Mucosa of descending colon (tissue), 3 donors: ENCODE measurements around the gene GMPPA. TPM values are rescaled to one million over a fixed set of nuclear protein-coding genes. Genes with fewer than 3 reads are reported as not detected.
A peak's percentile ranks its signal among the peaks of the same experiment; 100 is the strongest.

Experiments used
- ATAC-seq: fragments of 200-7000 bp; cut with Tn5 transposase; one replicate; pipeline ENCODE4 v1.9.1; 2020; ENCODE audit warnings: mild to moderate bottlenecking, moderate library complexity
- DNase-seq, 3 donors: peaks; one replicate each; pipeline ENCODE4 v3.0.0-alpha.2; 2020
- H3K36me3 ChIP-seq: fragments of 200-600 bp; one replicate; pipeline ENCODE4 v1.8.0; 2021; ENCODE audit warnings: low read depth, mild to moderate bottlenecking
- H3K4me1 ChIP-seq: fragments of 200-600 bp; one replicate; pipeline ENCODE4 v1.8.0; 2021; ENCODE audit warnings: low read depth, mild to moderate bottlenecking
- H3K4me3 ChIP-seq: fragments of 200-600 bp; one replicate; pipeline ENCODE4 v1.8.0; 2021; ENCODE audit warnings: mild to moderate bottlenecking
- H3K9me3 ChIP-seq: fragments of 200-600 bp; one replicate; pipeline ENCODE4 v1.8.0; 2021; ENCODE audit warnings: mild to moderate bottlenecking
- intact Hi-C, 2 donors: fragments of 100-400 bp; cut with DNase I in 1 of 2; cut with micrococcal nuclease in 1 of 2; formaldehyde crosslinking; loops; one replicate each; pipeline versions ENCODE4 v1.11.0 to v1.11.1; 2022; cut with DNase I, micrococcal nuclease
- total RNA-seq, 3 donors: library from RNA; stranded (reverse); fragmentation: NEBNext Ultra II Directional in 2 of 3; extraction: Animal tissue kit (Norgen Biotek cat#: 25700) in 2 of 3; gene quantifications; one replicate each; pipeline versions ENCODE4 v1.2.1 to v1.2.4, GENCODE V29; 2021 to 2023
- TF ChIP-seq, protein P1 (sequence below): fragments of 200-600 bp; IDR thresholded peaks from one replicate; pipeline ENCODE4 v1.8.0; 2022; ENCODE audit warnings: antibody characterized with exemption, mild to moderate bottlenecking
- donor health status: DM: no; HTN: no; CAD: no; lungs with moderate emphysema.
- donor health status: DM: no; HTN: no; CAD: no.
- donor health status: DM: no; HTN: yes; CAD: no.

Gene GMPPA
- total RNA-seq, 3 donors from 2014 or later = 33.6 to 52.6 (median 43.6) TPM

DNA sequence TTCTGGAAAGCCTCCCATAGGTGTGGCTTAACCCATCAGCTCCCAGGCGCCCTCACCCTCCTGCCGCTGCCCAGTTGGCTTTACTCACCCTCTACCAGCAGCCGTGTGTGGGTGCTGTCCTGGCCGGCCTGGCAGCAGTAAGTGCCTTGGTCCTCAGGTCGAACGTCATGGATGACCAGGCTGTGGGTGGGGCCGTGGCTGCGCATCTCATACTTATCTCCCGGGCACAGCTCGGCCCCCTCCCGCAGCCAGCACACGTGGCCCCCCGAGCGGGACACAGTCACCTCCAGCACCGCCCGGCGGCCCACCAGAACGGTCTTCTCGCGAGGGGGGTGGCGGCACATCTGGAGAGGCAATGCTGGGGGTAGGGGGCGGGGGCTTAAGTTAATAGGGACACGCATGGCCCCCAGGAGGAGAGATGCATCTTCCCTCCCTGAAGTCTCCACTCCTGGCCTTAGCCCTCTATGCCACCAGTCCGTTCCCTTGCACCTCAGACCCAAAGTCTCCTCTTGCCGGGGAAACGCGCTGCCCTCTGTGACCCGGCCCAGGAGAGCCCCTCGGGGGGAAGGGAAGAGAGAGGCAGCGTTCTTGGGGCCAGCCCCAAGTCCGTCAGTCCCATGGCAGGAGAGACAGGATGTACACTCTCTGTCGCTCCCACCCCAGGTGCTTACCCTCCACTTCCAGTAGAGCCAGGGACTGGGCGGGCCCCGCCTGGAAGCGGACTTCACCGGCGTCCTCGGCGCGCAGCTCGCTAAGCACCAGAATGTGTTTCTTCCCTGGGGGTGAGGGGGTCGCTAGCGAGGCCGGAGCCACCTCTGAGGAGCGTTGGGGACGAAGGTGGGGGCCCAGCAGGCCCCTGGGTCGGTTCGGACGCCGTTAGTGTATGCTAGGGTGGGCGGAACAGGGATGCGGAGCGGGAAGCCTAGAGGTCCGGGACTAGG lies 53.0 kb downstream of the GMPPA start:
- peaks cover 13% of the 10 kb centered on the region for H3K4me1 ChIP-seq
- H3K36me3 ChIP-seq = no peaks in the 10 kb centered on the region
- TF ChIP-seq, protein P1, sequence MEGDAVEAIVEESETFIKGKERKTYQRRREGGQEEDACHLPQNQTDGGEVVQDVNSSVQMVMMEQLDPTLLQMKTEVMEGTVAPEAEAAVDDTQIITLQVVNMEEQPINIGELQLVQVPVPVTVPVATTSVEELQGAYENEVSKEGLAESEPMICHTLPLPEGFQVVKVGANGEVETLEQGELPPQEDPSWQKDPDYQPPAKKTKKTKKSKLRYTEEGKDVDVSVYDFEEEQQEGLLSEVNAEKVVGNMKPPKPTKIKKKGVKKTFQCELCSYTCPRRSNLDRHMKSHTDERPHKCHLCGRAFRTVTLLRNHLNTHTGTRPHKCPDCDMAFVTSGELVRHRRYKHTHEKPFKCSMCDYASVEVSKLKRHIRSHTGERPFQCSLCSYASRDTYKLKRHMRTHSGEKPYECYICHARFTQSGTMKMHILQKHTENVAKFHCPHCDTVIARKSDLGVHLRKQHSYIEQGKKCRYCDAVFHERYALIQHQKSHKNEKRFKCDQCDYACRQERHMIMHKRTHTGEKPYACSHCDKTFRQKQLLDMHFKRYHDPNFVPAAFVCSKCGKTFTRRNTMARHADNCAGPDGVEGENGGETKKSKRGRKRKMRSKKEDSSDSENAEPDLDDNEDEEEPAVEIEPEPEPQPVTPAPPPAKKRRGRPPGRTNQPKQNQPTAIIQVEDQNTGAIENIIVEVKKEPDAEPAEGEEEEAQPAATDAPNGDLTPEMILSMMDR = no peak
- H3K4me3 ChIP-seq = no peak overlapping the region
- no peaks in the 10 kb centered on the region for H3K9me3 ChIP-seq
- DNase-seq (peak in 1 of 3 donors; percentile 57), ATAC-seq (peak; percentile 33)
- intact Hi-C loops = no loop called here

GRCh38 chr2:219552382-219553167 lies 53.9 kb downstream of the GMPPA start:
- TF ChIP-seq, protein P1 = no peak
- intact Hi-C loops = no loop called here
- peak; percentile 95 for ATAC-seq
- DNase-seq = peak; percentile 84 to 94 (median 90)
- Histone ChIP-seq H3K9me3 (no peaks in the 10 kb centered on the region), H3K4me3 (no peak overlapping the region), H3K36me3 (no peaks in the 10 kb centered on the region), H3K4me1 (peaks cover 13% of the 10 kb centered on the region)

DNA sequence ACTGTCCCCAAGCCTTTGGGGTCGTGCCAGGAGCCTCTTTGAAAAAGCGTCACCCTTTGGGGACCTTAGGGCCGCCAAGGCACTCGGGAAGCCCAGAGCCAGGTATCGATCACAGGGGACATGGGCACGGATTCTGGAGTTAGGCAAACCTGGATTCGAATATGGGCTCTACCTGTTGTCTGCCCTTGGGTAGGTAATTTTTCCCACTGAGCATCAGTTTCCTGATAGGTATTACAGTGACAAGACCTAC lies 54.4 kb downstream of the GMPPA start:
- DNase-seq (no peak), ATAC-seq (no peak)
- no peak overlapping the region for H3K4me3 ChIP-seq
- intact Hi-C loops = no loop called here
- H3K36me3 ChIP-seq = no peaks in the 10 kb centered on the region
- TF ChIP-seq, protein P1 = no peak
- peaks cover 13% of the 10 kb centered on the region for H3K4me1 ChIP-seq
- no peaks in the 10 kb centered on the region for H3K9me3 ChIP-seq

GRCh38 chr2:219553463-219553963 lies 54.8 kb downstream of the GMPPA start:
- Histone ChIP-seq H3K4me3 (no peak overlapping the region), H3K36me3 (no peaks in the 10 kb centered on the region), H3K9me3 (no peaks in the 10 kb centered on the region), H3K4me1 (peaks cover 13% of the 10 kb centered on the region)
- TF ChIP-seq, protein P1 = no peak
- ATAC-seq = no peak
- DNase-seq = no peak
- intact Hi-C loops = no loop called here

- peaks cover 13% of the 10 kb centered on the region for H3K4me1 ChIP-seq
- intact Hi-C loops = no loop called here
- no peak for ATAC-seq
Observed at GRCh38 chr2:219554350-219554749, 55.7 kb downstream of the GMPPA start.

More at GRCh38 chr2:219554350-219554749, 55.7 kb downstream of the GMPPA start:
- TF ChIP-seq, protein P1 = no peak
- H3K36me3 ChIP-seq = no peaks in the 10 kb centered on the region
- peak in 1 of 3 donors; percentile 16 for DNase-seq
- no peak overlapping the region for H3K4me3 ChIP-seq
- H3K9me3 ChIP-seq = no peaks in the 10 kb centered on the region
